Femur (tissue), 1 donor: ENCODE data around the gene ARHGEF37.
"Not testable (repeated sequence)": the region's sequence is repeated elsewhere in the genome, so short reads cannot be mapped to it uniquely, and the experiment has no call there.

Source experiments
- DNase-seq: peaks from one replicate; pipeline ENCODE4 v3.0.0-alpha.2; 2017

The ARHGEF37 gene

GRCh38 chr5:149648464-149649393 is 67.4 kb downstream of the ARHGEF37 start:
- DNase-seq, result not testable (repeated sequence)

- not testable (repeated sequence) for DNase-seq
Measured at GRCh38 chr5:149649730-149650129, 68.4 kb downstream of the ARHGEF37 start.

- DNase-seq, result no peak
Measured at GRCh38 chr5:149651686-149652085, 70.4 kb downstream of the ARHGEF37 start.

- no peak for DNase-seq
Measured at GRCh38 chr5:149652697-149653096, 71.4 kb downstream of the ARHGEF37 start.

- no peak for DNase-seq
Measured at GRCh38 chr5:149654231-149654630, 72.9 kb downstream of the ARHGEF37 start.

- DNase-seq, result no peak
Measured at GRCh38 chr5:149654883-149655505, 73.7 kb downstream of the ARHGEF37 start.

GRCh38 chr5:149656576-149657182 is 75.4 kb downstream of the ARHGEF37 start:
- no peak for DNase-seq

GRCh38 chr5:149657324-149657723 is 76.0 kb downstream of the ARHGEF37 start:
- DNase-seq, result no peak

- DNase-seq, result no peak
Measured at GRCh38 chr5:149658299-149658698, 77.0 kb downstream of the ARHGEF37 start.

GRCh38 chr5:149664083-149664482 is 82.8 kb downstream of the ARHGEF37 start:
- DNase-seq, result no peak

GRCh38 chr5:149664666-149665415 is 83.5 kb downstream of the ARHGEF37 start:
- no peak for DNase-seq

- no peak for DNase-seq
Measured at GRCh38 chr5:149665416-149666175, 84.3 kb downstream of the ARHGEF37 start.

- DNase-seq, result no peak
Measured at GRCh38 chr5:149666212-149666852, 85.0 kb downstream of the ARHGEF37 start.

GRCh38 chr5:149667084-149667828 is 86.0 kb downstream of the ARHGEF37 start:
- DNase-seq, result no peak

- no peak for DNase-seq
Measured at GRCh38 chr5:149667829-149668330, 86.6 kb downstream of the ARHGEF37 start.

- not testable (repeated sequence) for DNase-seq
Measured at GRCh38 chr5:149669273-149669672, 88.0 kb downstream of the ARHGEF37 start.

- no peak for DNase-seq
Measured at GRCh38 chr5:149671544-149671943, 90.2 kb downstream of the ARHGEF37 start.

GRCh38 chr5:149672701-149673476 is 91.6 kb downstream of the ARHGEF37 start:
- no peak for DNase-seq

- DNase-seq, result no peak
Measured at GRCh38 chr5:149674686-149675085, 93.4 kb downstream of the ARHGEF37 start.
